ENCODE results near the gene ASRGL1.
A peak's percentile ranks its signal among the peaks of the same experiment; 100 is the strongest.

Gene ASRGL1

GRCh38 chr11:62439785-62440602 is 102.7 kb downstream of the ASRGL1 start:
- DNase-seq: peak in 6 of 56 donors; percentile 6 to 37 (median 12)

All from nucleus accumbens (tissue), 56 donors.